Measurements from ENCODE around the gene SMCP.

Gene SMCP

DNA sequence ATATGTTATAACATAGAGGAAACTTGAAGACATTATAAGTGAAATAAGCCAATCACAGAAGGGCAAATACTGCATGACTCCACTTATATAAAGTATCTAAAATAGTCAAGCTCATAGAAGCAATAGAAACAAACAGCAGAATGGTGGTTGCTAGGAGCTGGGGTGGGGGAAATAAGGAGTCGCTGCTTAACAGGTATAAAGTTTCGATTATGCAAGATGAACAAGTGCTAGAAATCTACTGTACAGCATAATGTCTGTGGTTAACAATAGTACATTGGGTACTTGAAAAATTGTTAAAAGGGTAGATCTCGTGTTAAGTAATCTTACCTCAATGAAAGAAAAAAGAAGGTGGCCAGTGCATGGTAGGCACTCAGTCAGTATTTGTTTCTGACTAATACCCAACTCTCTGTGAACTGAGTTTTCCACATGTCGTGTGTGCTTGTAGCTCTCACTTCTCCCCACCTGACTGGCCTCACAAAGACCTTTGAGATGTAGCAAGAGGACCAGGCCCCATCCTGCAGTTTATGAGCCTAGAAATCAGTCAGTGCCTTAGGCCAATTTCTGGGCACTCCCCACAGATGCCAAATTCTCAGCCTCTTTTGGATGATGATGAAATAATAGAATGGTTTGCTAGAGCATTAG lies 54.2 kb downstream of the SMCP start:
- DNase-seq (ENCODE audit: extremely low read depth, insufficient read length), result no peak
- Histone ChIP-seq H3K36me3 (ENCODE audit: control insufficient read depth, insufficient read depth, low read length) (no peaks in the 10 kb centered on the region), H3K27me3 (replicated peaks; ENCODE audit: control insufficient read depth, insufficient read depth, low read length) (no peaks in the 10 kb centered on the region), H3K4me3 (replicated peaks; ENCODE audit: low read depth, low read length) (no peak overlapping the region)
- TF ChIP-seq, protein P1, sequence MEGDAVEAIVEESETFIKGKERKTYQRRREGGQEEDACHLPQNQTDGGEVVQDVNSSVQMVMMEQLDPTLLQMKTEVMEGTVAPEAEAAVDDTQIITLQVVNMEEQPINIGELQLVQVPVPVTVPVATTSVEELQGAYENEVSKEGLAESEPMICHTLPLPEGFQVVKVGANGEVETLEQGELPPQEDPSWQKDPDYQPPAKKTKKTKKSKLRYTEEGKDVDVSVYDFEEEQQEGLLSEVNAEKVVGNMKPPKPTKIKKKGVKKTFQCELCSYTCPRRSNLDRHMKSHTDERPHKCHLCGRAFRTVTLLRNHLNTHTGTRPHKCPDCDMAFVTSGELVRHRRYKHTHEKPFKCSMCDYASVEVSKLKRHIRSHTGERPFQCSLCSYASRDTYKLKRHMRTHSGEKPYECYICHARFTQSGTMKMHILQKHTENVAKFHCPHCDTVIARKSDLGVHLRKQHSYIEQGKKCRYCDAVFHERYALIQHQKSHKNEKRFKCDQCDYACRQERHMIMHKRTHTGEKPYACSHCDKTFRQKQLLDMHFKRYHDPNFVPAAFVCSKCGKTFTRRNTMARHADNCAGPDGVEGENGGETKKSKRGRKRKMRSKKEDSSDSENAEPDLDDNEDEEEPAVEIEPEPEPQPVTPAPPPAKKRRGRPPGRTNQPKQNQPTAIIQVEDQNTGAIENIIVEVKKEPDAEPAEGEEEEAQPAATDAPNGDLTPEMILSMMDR (IDR thresholded peaks at IDR 0.05; ENCODE audit: insufficient read depth, low read length, poor library complexity, severe bottlenecking), result no peak

DNA sequence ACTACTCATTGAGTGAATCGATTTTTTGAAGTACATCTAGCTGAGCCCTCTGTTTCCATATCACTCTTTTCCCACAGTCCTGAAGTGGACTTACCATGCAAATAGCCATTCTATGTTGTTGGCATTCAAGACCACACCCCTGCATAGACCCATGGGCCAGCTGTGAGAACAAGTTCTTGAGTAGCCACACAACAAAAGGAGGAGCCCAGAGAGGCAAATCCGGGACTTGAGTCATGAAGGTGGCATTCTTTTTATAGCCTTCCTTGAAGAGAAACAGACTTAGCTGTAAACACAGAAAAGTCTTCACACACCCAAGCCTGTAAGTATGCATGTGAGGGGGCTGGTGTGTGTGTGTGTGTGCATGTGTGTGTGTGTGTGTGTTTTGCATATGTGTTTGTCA lies 55.1 kb downstream of the SMCP start:
- no peak overlapping the region for H3K4me3 ChIP-seq (replicated peaks; ENCODE audit: low read depth, low read length)
- H3K27me3 ChIP-seq (replicated peaks; ENCODE audit: control insufficient read depth, insufficient read depth, low read length), result no peaks in the 10 kb centered on the region
- DNase-seq (ENCODE audit: extremely low read depth, insufficient read length), result no peak
- no peaks in the 10 kb centered on the region for H3K36me3 ChIP-seq (ENCODE audit: control insufficient read depth, insufficient read depth, low read length)
- TF ChIP-seq, protein P1 (IDR thresholded peaks at IDR 0.05; ENCODE audit: insufficient read depth, low read length, poor library complexity, severe bottlenecking), result no peak
